HepG2 (cell line): ENCODE results near the gene HEXD. TPM values are rescaled to one million over a fixed set of nuclear protein-coding genes. Genes with fewer than 3 reads are reported as not detected.

Experiments used
- AKAP8 ChIP-seq: sonication (generic); formaldehyde crosslinking; IDR thresholded peaks from 2 replicates; pipeline ENCODE4 v1.5.1; 2020; ENCODE audit warnings: mild to moderate bottlenecking, missing genetic modification reagents
- JDP2 ChIP-seq: sonication (generic); formaldehyde crosslinking; IDR thresholded peaks from 2 replicates; pipeline ENCODE4 v1.8.1; 2022; ENCODE audit warnings: missing genetic modification reagents, borderline replicate concordance
- KLF12 ChIP-seq: sonication (generic); formaldehyde crosslinking; IDR thresholded peaks from 2 replicates; pipeline ENCODE4 v1.4.0; 2020; ENCODE audit warnings: missing genetic modification reagents, borderline replicate concordance
- MAF1 ChIP-seq: sonication (generic); formaldehyde crosslinking; IDR thresholded peaks from 2 replicates; pipeline ENCODE4 v1.5.0; 2020; ENCODE audit warnings: missing genetic modification reagents, borderline replicate concordance
- NFYB ChIP-seq: sonication (generic); formaldehyde crosslinking; IDR thresholded peaks from 2 replicates; pipeline ENCODE4 v1.4.0; 2020; ENCODE audit warnings: missing genetic modification reagents
- SOX6 ChIP-seq, 2 experiments: fragments of 450-650 bp in 1 of 2; sonication (generic) in 1 of 2; formaldehyde crosslinking in 1 of 2; IDR thresholded peaks; 2 replicates each; pipeline versions ENCODE4 v1.4.0 to v1.6.1; 2017 to 2020; ENCODE audit warnings: antibody characterized with exemption in 1 of 2, mild to moderate bottlenecking in 1 of 2, missing genetic modification reagents in 1 of 2
- STAT5B ChIP-seq: sonication (generic); formaldehyde crosslinking; IDR thresholded peaks from 2 replicates; pipeline ENCODE4 v1.4.0; 2020; ENCODE audit warnings: missing genetic modification reagents
- ZNF253 ChIP-seq: sonication (generic); formaldehyde crosslinking; IDR thresholded peaks from 2 replicates; pipeline ENCODE4 v1.8.0; 2022; ENCODE audit warnings: mild to moderate bottlenecking, missing genetic modification reagents, borderline replicate concordance
- polyA plus RNA-seq, 8 experiments: library from polyadenylated mRNA; depleted of rRNA in 3 of 8; stranded (reverse) in 7 of 8; unstranded in 1 of 8; fragments of >200 nt; fragmentation: Illumina TruSeq in 4 of 8; extraction: Trizol in 4 of 8; gene quantifications; 2 replicates each; pipeline versions ENCODE4 v1.2.1 to v1.2.3, GENCODE V29; 2011 to 2016; ENCODE audit warnings: low read depth in 4 of 8, missing spikeins in 1 of 8, mixed read lengths in 1 of 8; ENCODE audit not compliant: insufficient read depth in 1 of 8
- total RNA-seq, 5 experiments: library from RNA; depleted of rRNA; stranded (reverse); fragments of >200 nt; fragmentation: Illumina TruSeq; extraction: Trizol; gene quantifications; 2 replicates each; pipeline ENCODE4 v1.2.3, GENCODE V29; 2016; ENCODE audit warnings: low read depth in 1 of 5
- TF ChIP-seq, protein P1 (sequence below): sonication (generic); formaldehyde crosslinking; IDR thresholded peaks from 2 replicates; pipeline ENCODE4 v1.5.0; 2020; ENCODE audit warnings: missing genetic modification reagents, mild to moderate bottlenecking, borderline replicate concordance
- TF ChIP-seq, protein P2 (sequence below): sonication (generic); formaldehyde crosslinking; IDR thresholded peaks from 2 replicates; pipeline ENCODE4 v1.5.1; 2020; ENCODE audit warnings: mild to moderate bottlenecking, missing genetic modification reagents, moderate library complexity
- TF ChIP-seq, protein P3 (sequence below): sonication (generic); formaldehyde crosslinking; IDR thresholded peaks from 2 replicates; pipeline ENCODE4 v1.8.1; 2022; ENCODE audit warnings: low read depth, mild to moderate bottlenecking, missing genetic modification reagents
- TF ChIP-seq, protein P4 (sequence below): sonication (generic); formaldehyde crosslinking; conservative IDR thresholded peaks from 2 replicates; pipeline ENCODE4 v1.8.1; 2023; ENCODE audit warnings: missing genetic modification reagents

The HEXD gene
- total and polyA plus RNA-seq, 2 of the 13 experiments (the other 11 are each of a cell fraction or from before 2014, with no cell fraction given) = 22.3 to 41.8 TPM

DNA sequence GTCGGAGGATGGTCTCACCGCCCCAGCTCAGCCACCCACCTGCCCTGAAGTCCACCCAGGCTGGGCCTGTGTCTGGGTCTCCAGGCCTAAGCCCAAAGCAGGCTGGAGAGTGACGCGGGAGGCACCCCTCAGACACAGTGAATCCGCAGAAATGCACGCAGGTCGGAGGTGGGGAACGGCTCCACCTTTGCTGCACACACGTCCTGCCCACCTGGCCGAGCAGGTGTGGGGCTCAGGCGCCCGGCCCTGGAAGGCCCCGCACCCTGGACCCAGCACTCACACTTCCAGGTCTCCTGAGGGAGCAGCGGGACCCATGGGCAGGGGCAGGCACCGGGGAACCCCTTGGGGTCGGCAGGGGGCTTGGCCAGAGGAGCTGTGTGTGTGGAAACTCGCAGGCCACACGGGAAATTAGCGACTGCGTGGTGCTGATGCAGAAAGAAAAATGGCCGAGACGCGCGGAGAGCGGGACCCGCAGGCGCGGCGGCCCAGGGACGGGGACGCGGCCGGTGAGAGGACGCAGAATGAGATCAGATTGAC, 21.8 kb downstream of the HEXD start (continued):
- TF ChIP-seq, protein P1, sequence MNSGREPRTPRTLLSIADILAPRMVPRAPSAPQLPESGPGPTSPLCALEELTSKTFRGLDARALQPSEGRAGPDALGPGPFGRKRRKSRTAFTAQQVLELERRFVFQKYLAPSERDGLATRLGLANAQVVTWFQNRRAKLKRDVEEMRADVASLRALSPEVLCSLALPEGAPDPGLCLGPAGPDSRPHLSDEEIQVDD (CRISPR knock-in tag) = no peak
- TF ChIP-seq AKAP8 (CRISPR knock-in tag) (no peak; the same call in 1 of the 2 replicates), JDP2 (CRISPR knock-in tag) (no peak), NFYB (CRISPR knock-in tag) (no peak), ZNF253 (CRISPR knock-in tag) (no peak), STAT5B (CRISPR knock-in tag) (no peak), MAF1 (CRISPR knock-in tag) (no peak), KLF12 (CRISPR knock-in tag) (no peak), SOX6 (IDR thresholded peaks at IDR 0.05) (no peak), SOX6 (CRISPR knock-in tag; IDR thresholded peaks at IDR 0.05) (no peak)
- TF ChIP-seq, protein P2, sequence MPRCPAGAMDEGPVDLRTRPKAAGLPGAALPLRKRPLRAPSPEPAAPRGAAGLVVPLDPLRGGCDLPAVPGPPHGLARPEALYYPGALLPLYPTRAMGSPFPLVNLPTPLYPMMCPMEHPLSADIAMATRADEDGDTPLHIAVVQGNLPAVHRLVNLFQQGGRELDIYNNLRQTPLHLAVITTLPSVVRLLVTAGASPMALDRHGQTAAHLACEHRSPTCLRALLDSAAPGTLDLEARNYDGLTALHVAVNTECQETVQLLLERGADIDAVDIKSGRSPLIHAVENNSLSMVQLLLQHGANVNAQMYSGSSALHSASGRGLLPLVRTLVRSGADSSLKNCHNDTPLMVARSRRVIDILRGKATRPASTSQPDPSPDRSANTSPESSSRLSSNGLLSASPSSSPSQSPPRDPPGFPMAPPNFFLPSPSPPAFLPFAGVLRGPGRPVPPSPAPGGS (CRISPR knock-in tag) = 0 out of 2 replicates have a peak, but pooled peaks have one; percentile 9
- TF ChIP-seq, protein P3, sequence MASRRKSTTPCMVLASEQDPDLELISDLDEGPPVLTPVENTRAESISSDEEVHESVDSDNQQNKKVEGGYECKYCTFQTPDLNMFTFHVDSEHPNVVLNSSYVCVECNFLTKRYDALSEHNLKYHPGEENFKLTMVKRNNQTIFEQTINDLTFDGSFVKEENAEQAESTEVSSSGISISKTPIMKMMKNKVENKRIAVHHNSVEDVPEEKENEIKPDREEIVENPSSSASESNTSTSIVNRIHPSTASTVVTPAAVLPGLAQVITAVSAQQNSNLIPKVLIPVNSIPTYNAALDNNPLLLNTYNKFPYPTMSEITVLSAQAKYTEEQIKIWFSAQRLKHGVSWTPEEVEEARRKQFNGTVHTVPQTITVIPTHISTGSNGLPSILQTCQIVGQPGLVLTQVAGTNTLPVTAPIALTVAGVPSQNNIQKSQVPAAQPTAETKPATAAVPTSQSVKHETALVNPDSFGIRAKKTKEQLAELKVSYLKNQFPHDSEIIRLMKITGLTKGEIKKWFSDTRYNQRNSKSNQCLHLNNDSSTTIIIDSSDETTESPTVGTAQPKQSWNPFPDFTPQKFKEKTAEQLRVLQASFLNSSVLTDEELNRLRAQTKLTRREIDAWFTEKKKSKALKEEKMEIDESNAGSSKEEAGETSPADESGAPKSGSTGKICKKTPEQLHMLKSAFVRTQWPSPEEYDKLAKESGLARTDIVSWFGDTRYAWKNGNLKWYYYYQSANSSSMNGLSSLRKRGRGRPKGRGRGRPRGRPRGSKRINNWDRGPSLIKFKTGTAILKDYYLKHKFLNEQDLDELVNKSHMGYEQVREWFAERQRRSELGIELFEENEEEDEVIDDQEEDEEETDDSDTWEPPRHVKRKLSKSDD = no peak
- TF ChIP-seq, protein P4, sequence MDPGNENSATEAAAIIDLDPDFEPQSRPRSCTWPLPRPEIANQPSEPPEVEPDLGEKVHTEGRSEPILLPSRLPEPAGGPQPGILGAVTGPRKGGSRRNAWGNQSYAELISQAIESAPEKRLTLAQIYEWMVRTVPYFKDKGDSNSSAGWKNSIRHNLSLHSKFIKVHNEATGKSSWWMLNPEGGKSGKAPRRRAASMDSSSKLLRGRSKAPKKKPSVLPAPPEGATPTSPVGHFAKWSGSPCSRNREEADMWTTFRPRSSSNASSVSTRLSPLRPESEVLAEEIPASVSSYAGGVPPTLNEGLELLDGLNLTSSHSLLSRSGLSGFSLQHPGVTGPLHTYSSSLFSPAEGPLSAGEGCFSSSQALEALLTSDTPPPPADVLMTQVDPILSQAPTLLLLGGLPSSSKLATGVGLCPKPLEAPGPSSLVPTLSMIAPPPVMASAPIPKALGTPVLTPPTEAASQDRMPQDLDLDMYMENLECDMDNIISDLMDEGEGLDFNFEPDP = no peak
